Uterus (tissue), 2 donors: ENCODE data around the gene HAAO.

Experiments used
- POLR2A ChIP-seq, 2 donors: fragments of 450-650 bp; IDR thresholded peaks; one replicate each; pipeline ENCODE4 v1.6.1; 2016; ENCODE audit warnings: antibody characterized with exemption in 2 of 2, mild to moderate bottlenecking in 1 of 2, moderate library complexity in 1 of 2
- TF ChIP-seq, protein P1 (sequence below), 4 experiments: fragments of 200-600 bp in 2 of 4; fragments of 450-650 bp in 2 of 4; sonication (generic) in 2 of 4; IDR thresholded peaks; one replicate each; pipeline ENCODE4 v1.5.1; 2016 to 2019; ENCODE audit warnings: antibody characterized with exemption in 4 of 4, mild to moderate bottlenecking in 2 of 4, moderate library complexity in 1 of 4

DNA sequence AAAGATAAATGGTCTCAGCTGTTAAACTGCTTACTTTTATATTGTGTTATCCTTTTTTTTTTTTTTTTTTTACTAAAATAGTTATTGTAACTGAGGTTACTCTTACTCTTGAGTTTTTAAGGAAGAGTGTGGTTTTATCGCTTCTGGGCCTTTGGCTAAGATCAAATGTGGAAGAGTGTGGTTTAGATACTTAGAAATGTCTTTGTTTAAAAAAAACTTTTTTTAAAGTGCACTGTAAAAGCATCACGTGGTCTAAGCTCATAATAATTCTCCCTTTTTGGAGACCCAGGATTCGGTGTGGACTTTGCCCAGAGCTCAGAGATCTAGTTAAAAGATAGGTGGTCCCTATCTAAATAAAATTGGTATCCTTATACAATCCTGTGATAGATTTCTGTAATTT is 16.6 kb downstream of the HAAO start:
- TF ChIP-seq, protein P1, sequence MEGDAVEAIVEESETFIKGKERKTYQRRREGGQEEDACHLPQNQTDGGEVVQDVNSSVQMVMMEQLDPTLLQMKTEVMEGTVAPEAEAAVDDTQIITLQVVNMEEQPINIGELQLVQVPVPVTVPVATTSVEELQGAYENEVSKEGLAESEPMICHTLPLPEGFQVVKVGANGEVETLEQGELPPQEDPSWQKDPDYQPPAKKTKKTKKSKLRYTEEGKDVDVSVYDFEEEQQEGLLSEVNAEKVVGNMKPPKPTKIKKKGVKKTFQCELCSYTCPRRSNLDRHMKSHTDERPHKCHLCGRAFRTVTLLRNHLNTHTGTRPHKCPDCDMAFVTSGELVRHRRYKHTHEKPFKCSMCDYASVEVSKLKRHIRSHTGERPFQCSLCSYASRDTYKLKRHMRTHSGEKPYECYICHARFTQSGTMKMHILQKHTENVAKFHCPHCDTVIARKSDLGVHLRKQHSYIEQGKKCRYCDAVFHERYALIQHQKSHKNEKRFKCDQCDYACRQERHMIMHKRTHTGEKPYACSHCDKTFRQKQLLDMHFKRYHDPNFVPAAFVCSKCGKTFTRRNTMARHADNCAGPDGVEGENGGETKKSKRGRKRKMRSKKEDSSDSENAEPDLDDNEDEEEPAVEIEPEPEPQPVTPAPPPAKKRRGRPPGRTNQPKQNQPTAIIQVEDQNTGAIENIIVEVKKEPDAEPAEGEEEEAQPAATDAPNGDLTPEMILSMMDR (IDR thresholded peaks at IDR 0.05) = no peak
- TF ChIP-seq POLR2A (IDR thresholded peaks at IDR 0.05) = no peak
